ENCODE measurements around the gene SHISA9.

SHISA9 gene

GRCh38 chr16:12964461-12964860 is 63.1 kb downstream of the SHISA9 start:
- H3K4me2 ChIP-seq (ENCODE audit: low read length): no peak overlapping the region
- no peaks in the 10 kb centered on the region for H3K4me1 ChIP-seq (ENCODE audit: control insufficient read depth, low read length)
- no peaks in the 10 kb centered on the region for H3K9me2 ChIP-seq (replicated peaks; ENCODE audit: control insufficient read depth, low read length)
- no peak overlapping the region for H3K27ac ChIP-seq (ENCODE audit: low read depth, low read length)
- no peaks in the 10 kb centered on the region for H3K27me3 ChIP-seq (ENCODE audit: control insufficient read depth, low read length)
- no peaks in the 10 kb centered on the region for H4K20me1 ChIP-seq (ENCODE audit: control insufficient read depth, insufficient read depth, low read depth, low read length)
- no peak overlapping the region for H3K4me3 ChIP-seq (ENCODE audit: low read length)
- no peaks in the 10 kb centered on the region for H3K36me3 ChIP-seq (ENCODE audit: control insufficient read depth, low read length)
- H3K9me3 ChIP-seq (ENCODE audit: control insufficient read depth, insufficient read depth, low read length): no peaks in the 10 kb centered on the region
- H3F3A ChIP-seq (ENCODE audit: control insufficient read depth, insufficient read depth): no peaks in the 10 kb centered on the region
- TF ChIP-seq CTCF (IDR thresholded peaks at IDR 0.05; ENCODE audit: low read depth, low read length, poor library complexity, severe bottlenecking) (no peak), EZH2phosphoT487 (IDR thresholded peaks at IDR 0.05; ENCODE audit: borderline replicate concordance, low read length) (no peak)
- H3K79me2 ChIP-seq (ENCODE audit: control insufficient read depth, low read length): no peaks in the 10 kb centered on the region

- H3K27me3 ChIP-seq (ENCODE audit: control insufficient read depth, low read length): no peaks in the 10 kb centered on the region
- no peaks in the 10 kb centered on the region for H3F3A ChIP-seq (ENCODE audit: control insufficient read depth, insufficient read depth)
- no peaks in the 10 kb centered on the region for H3K36me3 ChIP-seq (ENCODE audit: control insufficient read depth, low read length)
- no peak overlapping the region for H3K27ac ChIP-seq (ENCODE audit: low read depth, low read length)
- H3K4me1 ChIP-seq (ENCODE audit: control insufficient read depth, low read length): no peaks in the 10 kb centered on the region
- H3K4me3 ChIP-seq (ENCODE audit: low read length): no peak overlapping the region
- no peaks in the 10 kb centered on the region for H3K79me2 ChIP-seq (ENCODE audit: control insufficient read depth, low read length)
- TF ChIP-seq EZH2phosphoT487 (IDR thresholded peaks at IDR 0.05; ENCODE audit: borderline replicate concordance, low read length) (no peak), CTCF (IDR thresholded peaks at IDR 0.05; ENCODE audit: low read depth, low read length, poor library complexity, severe bottlenecking) (no peak)
- no peaks in the 10 kb centered on the region for H3K9me2 ChIP-seq (replicated peaks; ENCODE audit: control insufficient read depth, low read length)
- H3K9me3 ChIP-seq (ENCODE audit: control insufficient read depth, insufficient read depth, low read length): no peaks in the 10 kb centered on the region
- no peak overlapping the region for H3K4me2 ChIP-seq (ENCODE audit: low read length)
- H4K20me1 ChIP-seq (ENCODE audit: control insufficient read depth, insufficient read depth, low read depth, low read length): no peaks in the 10 kb centered on the region
Measured at GRCh38 chr16:12965274-12965804, 63.9 kb downstream of the SHISA9 start.

- Histone ChIP-seq H3K27me3 (ENCODE audit: control insufficient read depth, low read length) (no peaks in the 10 kb centered on the region), H3K4me1 (ENCODE audit: control insufficient read depth, low read length) (no peaks in the 10 kb centered on the region), H3F3A (ENCODE audit: control insufficient read depth, insufficient read depth) (no peaks in the 10 kb centered on the region), H3K36me3 (ENCODE audit: control insufficient read depth, low read length) (no peaks in the 10 kb centered on the region), H3K9me3 (ENCODE audit: control insufficient read depth, insufficient read depth, low read length) (no peaks in the 10 kb centered on the region), H3K79me2 (ENCODE audit: control insufficient read depth, low read length) (no peaks in the 10 kb centered on the region), H3K4me2 (ENCODE audit: low read length) (no peak overlapping the region), H3K4me3 (ENCODE audit: low read length) (no peak overlapping the region), H3K9me2 (replicated peaks; ENCODE audit: control insufficient read depth, low read length) (no peaks in the 10 kb centered on the region), H4K20me1 (ENCODE audit: control insufficient read depth, insufficient read depth, low read depth, low read length) (no peaks in the 10 kb centered on the region), H3K27ac (ENCODE audit: low read depth, low read length) (no peak overlapping the region)
- no peak for TF ChIP-seq EZH2phosphoT487 (IDR thresholded peaks at IDR 0.05; ENCODE audit: borderline replicate concordance, low read length)
- TF ChIP-seq CTCF (IDR thresholded peaks at IDR 0.05; ENCODE audit: low read depth, low read length, poor library complexity, severe bottlenecking): no peak
Measured at GRCh38 chr16:12971241-12971640, 69.8 kb downstream of the SHISA9 start.
